AG04450 (cell line): ENCODE data around the gene ADCY3. TPM values are rescaled to one million over a fixed set of nuclear protein-coding genes. Genes with fewer than 3 reads are reported as not detected.

Experiments used
- CTCF ChIA-PET: fragments of 300-600, 350-600 bp; formaldehyde crosslinking; extraction: SDS; loops from one replicate; lab custom pipeline; 2022; ENCODE audit warnings: antibody characterized with exemption, inconsistent platforms; lab: Charles Lee
- POLR2A ChIA-PET: fragments of 350-600 bp; formaldehyde crosslinking; extraction: SDS; loops from one replicate; lab custom pipeline; 2021; ENCODE audit warnings: antibody characterized with exemption, inconsistent platforms; lab: Yijun Ruan, JAX
- DNase-seq: peaks from one replicate; pipeline ENCODE4 v3.0.0-alpha.2; 2011; ENCODE audit warnings: low read depth, low spot score
- H3K27ac ChIP-seq: one replicate; pipeline ENCODE4 v1.5.1; 2012; ENCODE audit warnings: low read depth, low read length, control low read depth
- H3K27me3 ChIP-seq: one replicate; pipeline ENCODE4 v1.6.0; 2012; ENCODE audit warnings: low read length; ENCODE audit not compliant: control insufficient read depth, insufficient read depth
- H3K4me3 ChIP-seq: 2 replicates; pipeline ENCODE4 v1.5.1; 2011; ENCODE audit warnings: mild to moderate bottlenecking, low read depth, low read length, control low read depth
- H3K9me3 ChIP-seq: 2 replicates; pipeline ENCODE4 v1.5.1; 2012; ENCODE audit warnings: low read length; ENCODE audit not compliant: control insufficient read depth, insufficient read depth
- polyA plus RNA-seq: library from polyadenylated mRNA; depleted of rRNA; stranded (reverse); fragments of >200 nt; gene quantifications from 2 replicates; pipeline ENCODE4 v1.2.3, GENCODE V29; 2011
- TF ChIP-seq, protein P1 (sequence below): IDR thresholded peaks from 2 replicates; pipeline ENCODE4 v1.5.1; 2011; ENCODE audit warnings: low read depth, low read length, control low read depth, inconsistent platforms

The ADCY3 gene
- polyA plus RNA-seq, 1 experiment: 29.6 TPM

DNA sequence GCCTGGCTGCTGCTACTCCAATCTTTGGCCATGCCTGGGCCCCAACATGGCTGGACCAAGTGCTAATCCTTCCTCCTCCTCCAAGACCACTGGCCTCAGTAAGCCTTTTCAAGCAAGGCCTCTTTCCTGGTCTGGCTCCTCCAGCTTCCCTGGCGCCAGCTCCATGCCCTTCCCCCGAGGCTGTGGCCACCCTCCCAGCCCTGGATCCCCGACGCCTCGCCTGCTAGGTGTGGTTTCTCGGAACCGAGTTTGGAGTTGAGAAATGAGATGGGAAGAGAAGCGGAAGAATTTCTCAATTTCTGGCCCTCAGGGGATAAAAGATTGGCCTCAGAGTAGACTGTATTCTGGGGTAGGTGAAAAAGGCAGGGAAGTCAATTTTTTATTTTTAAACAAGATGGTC is 46.4 kb downstream of the ADCY3 start:
- POLR2A ChIA-PET: no interaction called here
- no peak for DNase-seq
- CTCF ChIA-PET: no interaction called here
- no peak overlapping the region for H3K27ac ChIP-seq
- no peak overlapping the region for H3K4me3 ChIP-seq
- no peaks in the 10 kb centered on the region for H3K27me3 ChIP-seq
- TF ChIP-seq, protein P1, sequence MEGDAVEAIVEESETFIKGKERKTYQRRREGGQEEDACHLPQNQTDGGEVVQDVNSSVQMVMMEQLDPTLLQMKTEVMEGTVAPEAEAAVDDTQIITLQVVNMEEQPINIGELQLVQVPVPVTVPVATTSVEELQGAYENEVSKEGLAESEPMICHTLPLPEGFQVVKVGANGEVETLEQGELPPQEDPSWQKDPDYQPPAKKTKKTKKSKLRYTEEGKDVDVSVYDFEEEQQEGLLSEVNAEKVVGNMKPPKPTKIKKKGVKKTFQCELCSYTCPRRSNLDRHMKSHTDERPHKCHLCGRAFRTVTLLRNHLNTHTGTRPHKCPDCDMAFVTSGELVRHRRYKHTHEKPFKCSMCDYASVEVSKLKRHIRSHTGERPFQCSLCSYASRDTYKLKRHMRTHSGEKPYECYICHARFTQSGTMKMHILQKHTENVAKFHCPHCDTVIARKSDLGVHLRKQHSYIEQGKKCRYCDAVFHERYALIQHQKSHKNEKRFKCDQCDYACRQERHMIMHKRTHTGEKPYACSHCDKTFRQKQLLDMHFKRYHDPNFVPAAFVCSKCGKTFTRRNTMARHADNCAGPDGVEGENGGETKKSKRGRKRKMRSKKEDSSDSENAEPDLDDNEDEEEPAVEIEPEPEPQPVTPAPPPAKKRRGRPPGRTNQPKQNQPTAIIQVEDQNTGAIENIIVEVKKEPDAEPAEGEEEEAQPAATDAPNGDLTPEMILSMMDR: no peak
- H3K9me3 ChIP-seq: no peaks in the 10 kb centered on the region

- H3K27me3 ChIP-seq: no peaks in the 10 kb centered on the region
- DNase-seq: no peak
- TF ChIP-seq, protein P1: no peak
- no peak overlapping the region for H3K4me3 ChIP-seq
- no peak overlapping the region for H3K27ac ChIP-seq
- ChIA-PET POLR2A (no interaction called here), CTCF (interaction anchor here (0.5 kb wide), 1 partner anchor 47 kb away, joined by 3 read pairs; no protein-coding TSS in a partner anchor)
- no peaks in the 10 kb centered on the region for H3K9me3 ChIP-seq
Observed at GRCh38 chr2:24872344-24873115, 47.5 kb downstream of the ADCY3 start.

DNA sequence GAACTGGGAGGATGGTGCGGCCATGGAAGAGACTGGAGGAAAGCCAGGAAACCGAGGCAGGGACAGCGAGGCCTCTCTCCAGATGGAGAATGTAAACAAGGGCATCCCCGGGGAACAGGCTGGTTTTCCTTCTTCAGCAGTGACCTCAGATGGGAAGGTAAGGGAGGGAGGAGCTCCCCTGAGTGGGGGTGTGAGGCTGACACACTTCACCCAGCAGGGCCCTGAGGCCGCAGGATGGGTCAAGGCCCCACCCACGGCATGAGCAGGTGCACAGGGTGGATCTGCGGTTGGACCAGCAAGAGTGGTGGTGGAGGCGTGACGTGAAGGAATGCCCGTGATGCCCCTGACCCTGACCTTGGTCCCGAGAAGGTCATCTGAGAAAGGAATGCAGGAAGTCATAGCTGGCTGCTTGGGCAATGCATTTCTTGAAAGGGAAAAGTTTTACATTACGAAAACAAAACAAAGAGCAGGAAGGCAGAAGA is 48.1 kb downstream of the ADCY3 start:
- Histone ChIP-seq H3K4me3 (no peak overlapping the region), H3K9me3 (no peaks in the 10 kb centered on the region), H3K27ac (no peak overlapping the region), H3K27me3 (no peaks in the 10 kb centered on the region)
- no peak for DNase-seq
- TF ChIP-seq, protein P1: no peak
- ChIA-PET POLR2A (no interaction called here), CTCF (no interaction called here)

GRCh38 chr2:24870891-24871705 is 48.9 kb downstream of the ADCY3 start:
- Histone ChIP-seq H3K9me3 (no peaks in the 10 kb centered on the region), H3K27ac (no peak overlapping the region), H3K27me3 (no peaks in the 10 kb centered on the region), H3K4me3 (no peak overlapping the region)
- no peak for DNase-seq
- ChIA-PET CTCF (no interaction called here), POLR2A (interaction anchor here (0.5 kb wide), 1 partner anchor 22 kb away, joined by 7 read pairs; no protein-coding TSS in a partner anchor)
- TF ChIP-seq, protein P1: no peak
